ENCODE measurements around the gene ARHGAP19.
"Not testable (repeated sequence)": the region's sequence is repeated elsewhere in the genome, so short reads cannot be mapped to it uniquely, and the experiment has no call there.

Gene ARHGAP19

GRCh38 chr10:97321032-97321803 lies 28.8 kb upstream of the ARHGAP19 start:
- DNase-seq (ENCODE audit: low read depth, low spot score) = no peak

DNA sequence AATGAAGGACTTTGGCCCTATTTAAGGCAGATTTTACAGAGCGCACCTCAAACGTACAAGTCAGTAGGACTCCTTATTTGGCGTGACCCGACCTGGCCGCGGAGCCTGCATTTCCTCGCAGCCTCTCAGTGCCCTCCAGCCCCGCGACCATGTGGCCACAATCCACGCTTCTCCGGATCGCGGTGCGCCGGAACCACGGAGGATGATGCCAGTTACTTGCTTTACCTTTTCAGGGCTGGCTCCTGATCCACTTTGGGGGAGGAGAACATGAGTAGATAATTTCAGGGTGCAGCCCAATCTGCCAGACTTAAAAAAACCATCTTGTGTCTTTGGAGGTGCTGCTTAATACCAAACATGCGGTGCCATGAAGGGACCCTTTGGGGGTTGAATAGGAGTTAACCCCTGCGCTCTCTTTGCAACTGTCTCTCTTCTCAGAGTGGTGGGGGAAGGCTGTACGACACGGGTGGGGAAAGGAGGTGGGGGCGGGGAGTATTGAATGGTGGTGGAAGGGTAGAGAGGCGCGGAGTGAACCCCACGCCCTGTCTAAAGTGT lies 28.1 kb upstream of the ARHGAP19 start:
- DNase-seq (ENCODE audit: low read depth, low spot score) = no peak

GRCh38 chr10:97319671-97320479 lies 27.4 kb upstream of the ARHGAP19 start:
- peak; percentile 61 for DNase-seq (ENCODE audit: low read depth, low spot score)

- DNase-seq (ENCODE audit: low read depth, low spot score) = peak; percentile 93
These were observed 26.6 kb upstream of the ARHGAP19 start, which contains the start of gene FRAT1 for GRCh38 chr10:97318772-97319651. Gene FRAT1 (plus strand): TSS chr10:97319271. CDS start chr10:97319454, 183 bp downstream.

DNA sequence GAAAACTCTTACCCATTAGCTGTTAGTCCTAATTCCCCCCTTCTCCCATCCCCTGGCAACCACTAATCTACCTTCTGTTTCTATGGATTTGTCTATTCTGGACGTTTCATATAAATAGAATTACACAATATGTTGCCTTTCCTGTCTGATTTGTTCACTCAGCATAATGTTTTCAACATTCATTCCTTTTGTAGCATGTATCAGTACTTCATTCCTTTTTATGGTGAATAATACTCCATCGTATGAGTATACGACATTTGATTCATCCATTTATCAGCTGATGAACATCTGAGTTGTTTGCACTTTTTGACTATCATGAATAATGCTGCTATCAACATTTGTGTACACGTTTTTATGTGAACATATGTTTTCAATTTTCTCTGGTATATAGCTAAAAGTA lies 22.2 kb upstream of the ARHGAP19 start:
- no peak for DNase-seq (ENCODE audit: low read depth, low spot score)

DNA sequence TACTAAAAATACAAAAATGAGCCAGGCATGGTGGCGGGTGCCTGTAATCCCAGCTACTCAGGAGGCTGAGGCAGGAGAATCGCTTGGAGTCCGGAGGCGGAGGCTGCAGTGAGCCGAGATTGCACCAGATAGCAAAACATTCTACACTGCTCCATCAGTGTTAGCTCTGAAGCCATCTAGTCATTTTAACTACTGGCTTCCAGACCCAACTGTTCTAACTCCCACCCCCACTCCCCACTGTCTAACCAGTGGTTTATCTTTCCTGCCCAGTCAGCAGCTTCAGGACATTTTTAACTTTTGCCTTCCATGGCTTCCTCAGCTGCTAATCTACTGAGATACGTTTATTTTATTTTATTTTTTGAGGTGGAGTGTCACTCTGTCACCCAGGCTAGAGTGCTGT lies 20.5 kb upstream of the ARHGAP19 start:
- no peak for DNase-seq (ENCODE audit: low read depth, low spot score)

- DNase-seq (ENCODE audit: low read depth, low spot score) = no peak
These were observed 18.7 kb upstream of the ARHGAP19 start for GRCh38 chr10:97311111-97311626.

DNA sequence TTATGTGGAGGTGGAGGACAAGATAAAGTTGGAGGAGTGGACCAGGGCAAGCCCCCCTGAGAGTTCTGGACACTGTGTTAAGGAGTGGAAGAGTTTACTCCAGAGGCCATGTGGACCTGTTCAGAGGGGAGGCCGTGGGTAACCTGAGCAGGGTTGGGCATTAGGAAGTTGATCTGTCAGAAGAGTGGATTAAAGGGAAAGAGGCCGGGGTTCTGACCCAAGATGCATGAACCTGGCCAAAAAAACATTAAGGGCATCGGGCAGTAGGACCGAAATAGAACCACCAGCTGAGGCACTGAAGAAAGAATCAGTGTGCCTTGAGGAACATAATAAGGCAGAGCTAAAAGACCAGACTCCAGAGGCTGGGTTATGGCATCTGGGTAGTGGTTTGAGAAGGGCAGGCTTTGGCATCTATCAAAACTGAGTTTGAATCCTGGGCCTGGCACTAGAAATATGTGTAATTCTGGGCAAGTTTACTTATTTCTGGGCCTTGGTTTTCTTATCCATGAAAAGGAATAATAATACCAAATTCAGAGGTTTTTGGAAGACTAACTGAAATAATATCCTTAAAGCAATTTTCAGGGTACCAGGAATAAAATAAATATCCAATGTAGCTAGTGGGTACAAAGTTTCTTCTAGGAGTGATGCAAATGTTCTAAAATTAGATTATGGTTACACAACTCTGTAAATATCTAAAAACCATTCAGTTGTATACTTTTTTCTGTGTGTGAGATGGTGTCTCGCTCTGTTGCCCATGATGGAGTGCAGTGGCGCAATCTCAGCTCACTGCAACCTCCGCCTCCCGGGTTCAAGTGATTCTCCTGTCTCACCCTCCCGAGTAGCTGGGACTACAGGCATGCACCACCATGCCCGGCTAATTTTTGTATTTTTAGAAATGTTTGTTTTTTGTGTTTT lies 15.7 kb upstream of the ARHGAP19 start:
- no peak for DNase-seq (ENCODE audit: low read depth, low spot score)

DNA sequence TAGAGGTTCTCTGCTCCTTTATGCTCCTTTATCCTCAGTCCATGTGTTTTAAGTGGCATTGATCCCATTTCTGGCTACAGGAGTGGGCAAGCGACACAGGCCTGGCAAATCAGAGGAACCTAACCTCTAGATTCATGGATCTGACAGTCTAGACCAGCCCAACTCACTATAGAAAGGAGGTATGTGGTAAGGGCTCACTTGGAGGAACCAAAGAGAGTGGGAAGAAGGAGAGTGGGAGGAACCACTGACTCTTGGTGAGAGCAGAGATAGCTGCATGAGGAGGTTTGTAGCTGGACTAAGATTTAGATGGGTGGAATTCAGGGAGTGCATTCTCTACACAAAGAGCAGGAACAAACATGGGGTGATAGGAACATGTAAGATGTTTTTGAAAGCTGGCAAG lies 15.0 kb upstream of the ARHGAP19 start:
- DNase-seq (ENCODE audit: low read depth, low spot score) = no peak

DNA sequence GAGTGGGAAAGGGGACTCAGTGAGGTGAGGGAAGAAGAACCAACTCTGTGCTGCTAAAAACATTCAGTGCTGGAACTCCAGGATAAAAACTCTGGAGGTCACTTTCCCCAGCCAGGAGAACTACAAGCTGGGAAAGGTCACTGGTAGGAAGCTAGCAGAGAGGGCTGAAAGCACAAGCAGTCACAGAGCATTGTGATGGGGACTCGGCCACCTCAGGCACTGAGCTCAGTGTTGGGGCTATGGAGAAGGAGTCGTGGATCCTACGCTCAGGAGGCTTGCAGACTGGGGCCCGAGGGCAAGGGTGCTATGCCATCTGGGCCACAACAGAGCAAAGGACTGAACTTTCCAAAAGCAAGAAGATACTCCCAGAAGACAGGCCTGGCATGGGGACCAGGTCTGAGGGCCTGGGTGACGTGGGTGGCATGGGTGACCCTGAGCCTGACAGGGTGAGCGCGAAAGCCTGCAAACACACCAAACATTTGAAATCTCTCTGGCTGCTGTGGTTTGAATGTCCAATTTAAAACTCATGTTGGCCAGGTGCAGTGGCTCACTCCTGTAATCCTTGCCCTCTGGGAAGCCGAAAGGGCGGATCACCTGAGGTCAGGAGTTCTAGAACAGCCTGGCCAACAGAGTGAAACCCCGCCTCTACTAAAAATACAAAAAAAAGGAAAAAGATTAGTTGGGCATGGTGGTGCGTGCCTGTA lies 9.8 kb upstream of the ARHGAP19 start:
- DNase-seq (ENCODE audit: low read depth, low spot score) = no peak

DNA sequence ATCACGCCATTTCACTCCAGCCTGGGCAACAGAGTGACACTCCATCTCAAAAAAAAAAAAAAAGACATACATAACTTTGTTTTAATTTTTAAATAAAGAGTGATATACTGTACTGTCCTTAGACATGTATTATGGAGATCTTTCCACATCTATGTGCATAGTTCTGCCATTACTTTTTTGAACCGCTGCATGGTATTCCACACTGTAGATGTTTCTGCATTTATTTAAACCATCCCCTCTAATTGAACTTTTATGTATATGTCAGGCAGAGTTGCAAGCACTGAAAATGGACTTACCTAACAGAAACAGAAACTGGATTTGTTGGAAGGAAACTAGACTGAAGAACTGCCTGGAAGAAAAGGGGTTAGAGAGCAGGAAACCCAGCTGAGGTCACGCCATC lies 8.5 kb upstream of the ARHGAP19 start:
- DNase-seq (ENCODE audit: low read depth, low spot score) = no peak

DNA sequence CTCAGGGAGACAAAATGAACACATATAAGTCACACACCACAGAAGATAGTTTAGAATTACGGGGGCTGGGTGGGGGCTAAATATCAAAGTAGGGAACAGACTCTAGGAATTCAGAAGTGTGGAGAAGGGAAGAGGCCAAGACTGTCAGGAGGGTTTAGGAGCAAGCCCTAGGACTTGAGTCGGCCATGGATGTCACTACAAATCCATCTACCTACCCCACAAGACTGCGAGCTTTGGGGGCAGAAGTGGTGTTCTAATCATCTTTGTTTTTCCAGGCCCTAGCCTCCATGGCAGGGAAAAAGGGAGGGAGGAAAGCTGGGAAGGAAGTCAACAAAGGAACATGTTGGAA lies 5.8 kb upstream of the ARHGAP19 start:
- DNase-seq (ENCODE audit: low read depth, low spot score) = no peak

GRCh38 chr10:97297556-97298222 lies 5.3 kb upstream of the ARHGAP19 start:
- DNase-seq (ENCODE audit: low read depth, low spot score) = peak; percentile 11

GRCh38 chr10:97292862-97293198 lies 393 bp upstream of the ARHGAP19 start:
- no peak for DNase-seq (ENCODE audit: low read depth, low spot score)

DNA sequence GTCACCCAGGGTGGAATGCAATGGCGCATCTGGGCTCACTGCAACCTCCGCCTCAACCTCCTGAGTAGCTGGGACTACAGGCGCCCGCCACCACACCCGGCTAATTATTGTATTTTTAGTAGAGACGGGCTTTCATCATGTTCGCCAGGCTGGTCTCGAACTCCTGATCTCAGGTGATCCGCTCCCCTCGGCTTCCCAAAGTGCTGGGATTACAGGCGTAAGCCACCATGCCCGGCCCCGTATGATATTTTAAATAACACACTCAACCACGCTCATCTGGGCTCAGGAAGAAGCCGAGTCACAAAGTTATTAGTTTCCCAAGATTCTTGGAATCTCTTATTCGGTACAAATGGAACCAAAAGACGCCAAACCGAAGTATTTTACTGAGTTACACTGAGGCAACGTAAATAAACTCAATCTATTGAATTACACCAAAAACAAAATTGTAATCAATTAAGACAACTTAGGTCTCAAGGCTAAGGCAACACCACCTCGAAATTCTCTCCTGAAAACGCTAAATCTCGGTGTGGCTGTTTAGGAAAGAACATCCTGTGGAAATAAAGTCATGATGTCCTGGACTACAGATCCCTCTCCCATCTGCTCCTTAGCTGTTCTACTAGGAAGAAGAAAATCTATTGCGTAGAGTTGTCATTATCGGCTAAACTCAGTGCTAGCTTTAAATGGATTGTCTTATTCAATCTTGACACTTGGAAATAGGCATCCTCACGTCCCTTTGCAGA lies 910 bp downstream of the ARHGAP19 start:
- no peak for DNase-seq (ENCODE audit: low read depth, low spot score)

DNA sequence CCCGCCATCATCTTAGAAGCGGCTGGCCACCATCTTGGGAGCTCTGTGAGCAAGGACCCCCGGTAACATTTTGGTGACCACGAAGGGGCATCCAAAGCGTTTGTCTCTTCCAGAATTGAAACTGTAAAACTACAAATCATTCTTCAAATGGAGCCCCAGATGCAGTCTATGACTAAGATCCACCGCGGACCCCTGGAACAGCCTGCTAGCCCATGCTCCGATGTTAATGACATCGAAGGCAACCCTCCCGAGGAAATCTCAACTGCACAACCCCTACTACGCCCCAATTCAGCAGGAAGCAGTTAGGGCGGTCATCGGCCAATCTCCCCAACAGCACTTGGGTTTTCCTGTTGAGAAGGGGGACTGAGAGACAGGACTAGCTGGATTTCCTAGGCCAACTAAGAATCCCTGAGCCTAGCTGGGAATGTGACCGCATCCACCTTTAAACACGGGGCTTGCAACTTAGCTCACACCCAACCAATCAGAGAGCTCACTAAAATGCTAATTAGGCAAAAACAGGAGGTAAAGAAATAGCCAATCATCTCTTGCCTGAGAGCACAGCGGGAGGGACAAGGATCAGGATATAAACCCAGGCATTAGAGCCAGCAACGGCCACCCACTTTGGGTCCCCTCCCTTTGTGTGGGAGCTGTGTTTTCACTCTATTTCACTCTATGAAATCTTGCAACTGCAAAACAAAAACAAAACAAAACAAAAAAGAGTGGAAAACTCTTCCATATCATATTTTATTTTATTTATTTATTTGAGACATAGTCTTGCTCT lies 1.7 kb downstream of the ARHGAP19 start:
- not testable (repeated sequence) for DNase-seq (ENCODE audit: low read depth, low spot score)

DNA sequence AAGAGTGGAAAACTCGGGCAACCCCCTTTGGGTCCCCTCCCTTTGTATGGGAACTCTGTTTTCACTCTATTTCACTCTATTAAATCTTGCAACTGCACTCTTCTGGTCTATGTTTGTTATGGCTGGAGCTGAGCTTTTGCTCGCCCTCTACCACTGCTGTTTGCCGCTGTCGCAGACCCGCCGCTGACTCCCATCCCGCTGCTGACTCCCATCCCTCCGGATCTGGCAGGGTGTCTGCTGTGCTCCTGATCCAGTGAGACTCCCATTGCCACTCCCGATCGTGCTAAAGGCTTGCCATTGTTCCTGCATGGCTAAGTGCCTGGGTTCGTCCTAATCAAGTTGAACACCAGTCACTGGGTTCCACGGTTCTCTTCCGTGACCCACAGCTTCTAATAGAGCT lies 2.4 kb downstream of the ARHGAP19 start:
- not testable (repeated sequence) for DNase-seq (ENCODE audit: low read depth, low spot score)

GRCh38 chr10:97280783-97281182 lies 11.7 kb downstream of the ARHGAP19 start:
- DNase-seq (ENCODE audit: low read depth, low spot score) = no peak
